ENCODE measurements around the gene ANO2.

GRCh38 chr12:5567016-5567725 lies 377.9 kb downstream of the ANO2 start:
- no peak for TF ChIP-seq POLR2AphosphoS5 (IDR thresholded peaks at IDR 0.05)
- TF ChIP-seq, protein P1, sequence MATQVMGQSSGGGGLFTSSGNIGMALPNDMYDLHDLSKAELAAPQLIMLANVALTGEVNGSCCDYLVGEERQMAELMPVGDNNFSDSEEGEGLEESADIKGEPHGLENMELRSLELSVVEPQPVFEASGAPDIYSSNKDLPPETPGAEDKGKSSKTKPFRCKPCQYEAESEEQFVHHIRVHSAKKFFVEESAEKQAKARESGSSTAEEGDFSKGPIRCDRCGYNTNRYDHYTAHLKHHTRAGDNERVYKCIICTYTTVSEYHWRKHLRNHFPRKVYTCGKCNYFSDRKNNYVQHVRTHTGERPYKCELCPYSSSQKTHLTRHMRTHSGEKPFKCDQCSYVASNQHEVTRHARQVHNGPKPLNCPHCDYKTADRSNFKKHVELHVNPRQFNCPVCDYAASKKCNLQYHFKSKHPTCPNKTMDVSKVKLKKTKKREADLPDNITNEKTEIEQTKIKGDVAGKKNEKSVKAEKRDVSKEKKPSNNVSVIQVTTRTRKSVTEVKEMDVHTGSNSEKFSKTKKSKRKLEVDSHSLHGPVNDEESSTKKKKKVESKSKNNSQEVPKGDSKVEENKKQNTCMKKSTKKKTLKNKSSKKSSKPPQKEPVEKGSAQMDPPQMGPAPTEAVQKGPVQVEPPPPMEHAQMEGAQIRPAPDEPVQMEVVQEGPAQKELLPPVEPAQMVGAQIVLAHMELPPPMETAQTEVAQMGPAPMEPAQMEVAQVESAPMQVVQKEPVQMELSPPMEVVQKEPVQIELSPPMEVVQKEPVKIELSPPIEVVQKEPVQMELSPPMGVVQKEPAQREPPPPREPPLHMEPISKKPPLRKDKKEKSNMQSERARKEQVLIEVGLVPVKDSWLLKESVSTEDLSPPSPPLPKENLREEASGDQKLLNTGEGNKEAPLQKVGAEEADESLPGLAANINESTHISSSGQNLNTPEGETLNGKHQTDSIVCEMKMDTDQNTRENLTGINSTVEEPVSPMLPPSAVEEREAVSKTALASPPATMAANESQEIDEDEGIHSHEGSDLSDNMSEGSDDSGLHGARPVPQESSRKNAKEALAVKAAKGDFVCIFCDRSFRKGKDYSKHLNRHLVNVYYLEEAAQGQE (IDR thresholded peaks at IDR 0.05; ENCODE audit: borderline replicate concordance): no peak
- no peak for TF ChIP-seq EZH2 (IDR thresholded peaks at IDR 0.05; ENCODE audit: borderline replicate concordance, insufficient read depth, low read length, poor library complexity, severe bottlenecking)
- no peak for TF ChIP-seq CTCF (IDR thresholded peaks at IDR 0.05; ENCODE audit: poor library complexity, severe bottlenecking)
- no peak for TF ChIP-seq RAD21 (conservative IDR thresholded peaks at IDR 0.05)

Data from neural cell (in vitro differentiated cells).